HG03571 (cell line): ENCODE results near the gene ACYP2.
A peak's percentile ranks its signal among the peaks of the same experiment; 100 is the strongest.

Source experiments
- ATAC-seq: cut with Tn5 transposase; IDR thresholded peaks from one replicate; pipeline ENCODE4 v1.9.1; 2021; ENCODE audit not compliant: unreplicated experiment

The ACYP2 gene

DNA sequence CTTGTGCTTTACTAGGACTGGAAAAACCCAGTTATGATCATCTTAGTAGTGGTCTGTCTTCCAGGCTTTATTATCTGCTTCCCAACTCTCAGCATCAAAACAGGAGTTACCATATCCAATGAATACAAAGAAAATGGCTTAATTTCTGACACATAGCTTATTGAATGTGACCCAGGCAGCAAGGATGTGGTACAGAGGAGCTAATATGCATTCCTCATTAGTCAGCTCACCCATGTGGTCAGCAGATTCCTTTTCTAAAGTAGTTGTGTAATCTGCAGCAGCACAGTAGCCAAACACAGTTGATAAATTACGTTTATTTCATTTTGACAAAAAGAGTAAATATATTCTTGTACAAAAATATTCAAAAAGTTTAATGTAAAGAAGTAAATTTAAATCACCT lies 97.0 kb downstream of the ACYP2 start:
- ATAC-seq: no peak

DNA sequence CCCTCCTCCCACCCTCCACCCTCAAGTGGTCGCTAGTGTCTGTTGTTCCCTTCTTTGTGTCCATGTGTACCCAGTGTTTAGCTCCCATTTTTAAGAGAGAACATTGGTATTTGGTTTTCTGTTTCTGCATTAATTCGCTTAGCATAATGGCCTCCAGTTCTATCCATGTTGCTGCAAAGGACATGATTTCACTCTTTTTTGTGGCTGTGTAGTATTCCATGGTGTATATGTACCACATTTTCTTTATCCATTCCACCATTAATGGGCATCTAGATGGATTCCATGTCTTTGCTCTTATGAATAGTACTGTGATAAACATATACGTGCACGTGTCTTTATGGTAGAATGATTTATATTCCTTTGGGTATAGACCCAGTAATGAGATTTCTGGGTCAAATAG lies 97.7 kb downstream of the ACYP2 start:
- no peak for ATAC-seq

DNA sequence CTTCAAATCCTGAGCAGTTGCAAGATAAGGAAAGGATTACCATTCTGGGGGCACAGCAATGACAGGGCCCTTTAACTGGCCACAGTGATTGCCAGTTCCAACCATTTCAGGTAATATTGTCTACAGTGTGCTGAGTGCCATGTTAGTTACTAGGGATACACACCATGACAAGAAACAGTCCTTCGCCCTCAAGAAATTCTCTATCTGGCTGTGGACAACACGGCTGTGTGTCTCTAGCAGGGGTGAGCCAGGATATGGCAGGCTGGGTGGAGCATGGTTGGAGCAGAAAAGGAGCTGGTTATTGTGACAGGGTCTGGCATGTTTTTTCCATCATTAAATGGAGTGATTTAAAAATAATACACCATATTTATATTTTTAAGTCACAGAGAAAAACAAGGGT lies 109.6 kb downstream of the ACYP2 start:
- no peak for ATAC-seq

DNA sequence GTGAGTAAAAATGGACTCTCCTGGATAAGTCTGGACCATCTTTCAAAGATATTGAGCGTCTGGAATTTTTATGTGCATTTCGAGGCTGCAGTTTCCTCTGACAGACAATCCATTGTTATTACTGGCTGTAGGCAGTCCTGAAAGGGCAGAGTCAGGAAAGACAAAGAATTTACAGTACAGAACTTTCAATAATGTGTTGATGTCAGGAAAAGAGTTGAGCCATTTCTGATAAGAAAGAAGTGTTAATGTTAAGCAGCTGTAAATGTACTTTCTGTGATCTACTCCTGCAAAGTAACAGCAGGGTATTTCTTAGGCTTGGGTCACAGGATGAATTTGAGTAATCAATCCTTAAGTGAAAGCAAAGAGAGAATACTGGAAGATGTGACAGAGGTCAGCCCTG lies 110.8 kb downstream of the ACYP2 start:
- ATAC-seq: no peak

DNA sequence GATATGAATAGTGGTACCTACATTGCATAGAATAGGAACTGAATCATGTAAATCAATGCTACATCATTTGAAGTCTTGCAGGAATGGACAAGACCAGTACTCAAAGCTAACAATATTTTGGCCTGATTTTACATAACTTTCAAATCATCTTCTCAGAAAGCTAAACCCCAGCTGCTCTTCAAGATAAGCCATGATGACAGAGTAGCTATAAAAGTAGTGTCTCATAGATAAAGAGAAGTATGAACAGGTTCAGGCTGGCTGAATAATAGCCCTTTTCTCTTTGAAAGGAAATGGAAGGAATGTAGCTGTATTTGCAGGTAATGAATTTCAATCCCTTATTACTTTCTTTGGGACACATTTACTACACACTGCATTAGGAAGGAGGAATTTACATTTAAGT lies 112.4 kb downstream of the ACYP2 start:
- ATAC-seq: no peak

DNA sequence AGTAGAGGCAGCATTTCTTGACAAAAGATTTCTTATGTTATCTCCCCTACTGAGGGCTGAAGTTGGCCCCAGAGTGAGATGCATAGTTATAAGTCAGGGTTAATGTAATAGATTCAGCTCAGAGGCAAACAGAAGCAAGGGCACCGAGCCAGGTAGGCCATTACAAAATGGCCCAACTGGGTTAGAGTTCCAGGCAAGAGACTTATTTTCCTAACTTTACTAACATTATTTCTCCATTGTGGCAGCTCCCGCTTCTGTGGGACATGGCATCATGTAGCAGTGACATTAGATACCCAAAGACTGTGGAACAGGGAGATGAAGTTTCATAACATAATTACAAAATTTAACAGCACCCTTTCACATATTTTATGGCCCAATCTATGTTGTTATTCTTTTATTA lies 113.5 kb downstream of the ACYP2 start:
- ATAC-seq: no peak

DNA sequence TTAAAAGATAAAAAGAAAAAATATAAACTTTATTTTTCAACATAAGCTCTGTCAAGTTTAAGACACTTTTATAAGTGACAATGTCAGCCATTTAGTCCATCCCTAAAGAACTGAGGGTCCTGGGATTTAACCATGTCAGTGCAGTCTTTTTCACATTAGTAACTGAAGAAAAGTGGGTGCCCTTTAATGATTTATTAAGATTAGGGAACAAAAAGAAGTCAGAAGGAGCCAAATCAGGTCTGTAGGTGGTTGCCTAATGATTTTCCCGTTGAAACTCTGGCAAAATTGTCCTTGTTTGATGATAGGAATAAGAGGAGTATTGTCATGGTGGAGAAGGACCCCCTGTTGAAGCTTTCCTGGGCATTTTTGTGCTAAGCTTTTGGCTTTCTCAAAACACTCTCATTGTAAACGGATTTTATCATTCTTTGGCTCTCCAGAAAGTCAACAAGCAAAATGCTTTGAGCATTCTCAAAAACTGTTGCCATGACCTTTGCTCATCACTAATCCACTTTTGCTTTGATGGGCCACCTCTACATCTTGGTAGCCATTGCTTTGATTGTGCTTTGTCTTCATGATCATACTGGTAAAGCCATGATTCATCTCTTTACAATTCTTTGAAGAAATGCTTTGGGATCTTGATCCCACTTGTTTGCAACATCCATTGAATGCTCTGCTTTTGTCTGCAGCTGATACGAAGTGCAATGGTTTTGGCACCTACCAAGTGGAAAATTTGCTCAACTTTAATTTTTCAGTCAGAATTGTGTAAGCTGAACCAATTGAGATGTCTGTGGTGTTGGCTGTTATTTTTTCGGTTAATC lies 118.6 kb downstream of the ACYP2 start:
- no peak for ATAC-seq

DNA sequence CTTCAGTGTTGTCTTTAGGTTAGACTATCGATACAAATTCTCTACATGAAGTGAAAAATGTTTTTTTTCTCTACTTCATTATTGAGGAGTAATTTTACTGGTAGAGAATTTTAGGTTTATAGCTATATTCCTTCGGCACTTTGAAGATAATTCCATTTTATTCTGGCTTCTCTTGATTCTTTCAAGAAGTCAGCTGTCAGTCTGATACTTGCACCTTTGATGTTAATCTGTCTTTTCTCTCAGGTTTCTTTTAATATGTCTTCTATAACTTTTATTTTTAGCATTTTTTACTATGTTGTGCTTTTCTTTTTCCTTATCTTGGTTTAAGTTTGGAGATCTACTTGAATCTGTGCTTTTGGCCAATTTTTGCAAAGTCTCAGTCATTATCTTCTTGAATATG lies 122.0 kb downstream of the ACYP2 start:
- ATAC-seq: no peak

DNA sequence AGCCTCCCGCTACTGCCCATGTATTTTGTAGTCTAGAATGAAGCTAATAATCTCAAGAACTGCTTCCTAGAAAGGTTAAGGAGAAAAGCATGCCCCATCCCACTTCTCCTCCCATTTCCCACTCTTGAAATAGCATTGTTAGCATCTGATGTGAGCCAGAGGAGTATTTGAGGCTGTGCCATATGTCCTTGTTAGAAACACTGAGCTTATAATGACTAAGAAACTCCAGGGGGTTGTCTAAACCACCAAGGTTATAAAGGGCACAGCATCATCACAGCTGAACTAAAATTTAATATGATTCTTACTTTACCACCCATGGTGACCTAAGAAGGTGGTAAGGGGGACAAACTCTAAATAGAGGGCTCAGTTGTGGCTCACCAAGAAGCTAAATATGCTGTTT lies 124.0 kb downstream of the ACYP2 start:
- ATAC-seq: no peak

DNA sequence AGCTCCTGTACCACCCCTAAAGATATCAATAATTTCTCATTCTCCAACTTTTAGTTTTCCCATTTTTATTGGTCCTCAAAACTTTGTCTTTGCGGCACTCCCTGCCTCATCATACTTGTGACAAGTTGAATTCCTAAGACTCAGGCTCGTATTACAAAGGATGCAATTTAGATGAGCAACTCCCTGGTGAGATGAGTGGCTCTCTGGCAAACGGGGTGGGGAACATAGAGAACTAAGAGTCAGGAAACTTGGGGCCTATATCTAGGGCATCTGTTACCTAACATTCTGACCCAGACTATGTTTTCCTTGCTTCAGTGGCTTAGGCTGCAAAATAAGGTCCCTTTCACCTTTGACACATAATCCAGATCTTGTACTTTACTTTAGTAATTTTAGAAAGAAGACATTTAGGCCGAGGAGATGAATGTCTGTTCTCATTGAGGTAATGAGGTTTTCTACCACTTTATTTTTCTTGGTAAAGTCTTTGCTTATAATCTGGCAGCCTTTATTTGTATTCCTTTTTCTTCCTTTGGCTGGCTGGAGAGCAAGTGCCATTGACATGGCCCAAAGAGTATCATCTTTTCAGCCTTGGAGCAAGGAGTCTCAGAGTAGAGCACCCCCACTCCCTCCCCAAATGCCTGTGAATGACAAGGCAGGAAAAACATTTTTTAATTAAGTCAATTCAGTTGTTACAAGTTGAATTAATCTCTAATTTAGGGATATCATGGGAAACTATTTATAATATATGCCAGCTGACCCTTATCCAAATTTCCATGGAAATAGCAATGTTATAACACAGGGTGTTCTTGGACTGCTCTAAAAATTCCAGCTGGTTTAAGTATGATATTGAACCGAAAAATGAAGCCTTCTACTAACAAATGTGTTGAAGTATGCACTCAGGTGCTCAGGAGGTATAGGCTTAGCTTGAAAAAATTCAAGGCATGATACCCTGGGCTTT lies 125.4 kb downstream of the ACYP2 start:
- no peak for ATAC-seq

DNA sequence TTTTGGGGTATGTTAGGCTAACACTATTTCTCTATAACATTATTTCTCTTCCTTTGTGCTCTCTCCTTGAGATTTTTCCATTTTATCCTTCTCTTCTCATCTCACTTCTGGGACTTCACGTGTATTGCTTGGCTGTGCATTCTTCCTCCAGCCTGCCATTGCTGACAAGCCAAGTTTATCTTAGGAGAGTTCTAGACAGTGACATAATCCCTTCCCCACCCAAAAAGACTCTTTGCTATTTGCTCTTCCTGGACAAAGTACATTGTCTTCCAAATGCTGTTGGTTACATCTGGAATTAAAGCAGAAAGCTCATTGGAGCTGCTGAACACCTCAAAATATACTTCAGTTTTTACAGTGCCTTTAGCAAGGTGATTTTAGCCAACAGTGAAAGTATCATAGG lies 131.7 kb downstream of the ACYP2 start:
- ATAC-seq: no peak

DNA sequence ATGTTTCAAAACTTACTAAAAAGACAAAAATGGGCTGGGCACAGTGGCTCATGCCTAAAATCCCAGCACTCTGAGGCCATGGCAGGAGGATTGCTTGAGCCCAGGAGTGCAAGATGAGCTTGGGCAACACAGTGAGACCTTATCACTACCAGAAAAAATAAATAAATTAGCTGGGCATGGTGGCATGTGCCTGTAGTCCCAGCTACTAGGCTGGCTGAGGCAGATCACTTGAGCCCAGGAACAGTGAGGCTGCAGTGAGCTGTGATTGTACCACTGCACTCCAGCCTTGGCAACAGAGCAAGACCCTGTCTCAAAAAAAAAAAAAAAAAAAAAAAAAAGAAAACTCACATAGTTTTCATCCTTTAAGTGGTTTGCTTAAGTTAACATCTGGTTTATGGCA lies 134.2 kb downstream of the ACYP2 start:
- ATAC-seq: no peak

DNA sequence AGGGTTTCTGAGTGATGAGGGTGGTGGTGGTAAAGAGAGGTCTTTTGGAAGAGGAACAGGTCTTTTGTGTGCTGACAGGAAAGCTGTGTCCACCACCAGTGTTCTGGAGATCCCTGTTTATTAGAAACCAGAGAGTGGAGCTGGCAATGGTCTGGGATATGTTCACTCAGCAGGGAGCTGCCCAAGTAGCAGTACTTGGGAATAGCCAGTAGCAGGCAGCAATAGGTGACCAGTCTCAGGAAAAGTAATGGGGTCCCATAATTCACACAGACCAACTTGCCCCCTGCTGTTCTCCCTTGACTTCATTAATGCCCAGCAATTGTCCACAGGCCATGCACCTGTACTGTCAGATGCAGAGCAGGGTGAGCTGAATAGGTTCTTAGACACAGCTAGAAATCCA lies 138.8 kb downstream of the ACYP2 start:
- no peak for ATAC-seq

DNA sequence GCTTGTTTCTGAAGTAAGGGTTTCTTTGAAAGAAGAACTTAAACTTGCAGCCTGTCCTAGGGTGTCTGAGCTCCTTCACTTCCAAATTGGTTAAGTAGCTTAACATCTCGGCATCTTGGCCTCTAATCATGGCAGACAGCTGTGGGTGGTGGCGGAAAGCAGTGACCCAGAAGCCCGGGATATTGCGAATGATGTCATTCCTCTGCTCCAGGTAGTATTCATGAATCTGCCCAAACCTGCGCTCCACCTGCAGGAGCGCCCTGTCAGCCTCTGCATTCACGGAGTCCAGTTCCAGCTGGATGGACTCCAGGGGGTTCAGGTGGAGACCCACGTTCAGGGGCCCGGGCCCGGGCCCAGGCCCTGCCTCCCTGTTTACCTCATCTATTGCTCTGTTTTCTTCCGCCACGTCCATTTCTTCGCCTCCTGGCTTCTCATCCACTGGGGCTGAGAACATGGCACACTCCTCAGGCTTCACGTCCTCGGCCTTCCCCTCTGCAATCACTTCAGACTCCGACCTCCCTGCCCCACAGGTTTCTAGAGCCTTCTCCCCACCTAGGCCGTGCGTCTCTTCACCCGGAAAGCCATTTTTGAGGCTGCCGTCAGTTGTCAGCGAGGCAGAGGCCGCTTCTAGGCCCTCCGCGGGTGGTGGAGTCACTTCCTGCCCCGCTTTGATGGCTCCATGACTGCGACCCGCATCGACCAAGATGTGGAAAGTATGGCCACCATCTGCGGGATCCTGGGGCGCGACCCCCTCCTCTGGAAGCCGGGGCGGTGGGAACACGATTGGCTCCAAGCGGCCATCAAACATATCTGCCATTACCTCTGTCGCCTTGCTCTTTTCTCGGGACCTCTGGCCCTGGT lies 140.0 kb downstream of the ACYP2 start:
- ATAC-seq: no peak

DNA sequence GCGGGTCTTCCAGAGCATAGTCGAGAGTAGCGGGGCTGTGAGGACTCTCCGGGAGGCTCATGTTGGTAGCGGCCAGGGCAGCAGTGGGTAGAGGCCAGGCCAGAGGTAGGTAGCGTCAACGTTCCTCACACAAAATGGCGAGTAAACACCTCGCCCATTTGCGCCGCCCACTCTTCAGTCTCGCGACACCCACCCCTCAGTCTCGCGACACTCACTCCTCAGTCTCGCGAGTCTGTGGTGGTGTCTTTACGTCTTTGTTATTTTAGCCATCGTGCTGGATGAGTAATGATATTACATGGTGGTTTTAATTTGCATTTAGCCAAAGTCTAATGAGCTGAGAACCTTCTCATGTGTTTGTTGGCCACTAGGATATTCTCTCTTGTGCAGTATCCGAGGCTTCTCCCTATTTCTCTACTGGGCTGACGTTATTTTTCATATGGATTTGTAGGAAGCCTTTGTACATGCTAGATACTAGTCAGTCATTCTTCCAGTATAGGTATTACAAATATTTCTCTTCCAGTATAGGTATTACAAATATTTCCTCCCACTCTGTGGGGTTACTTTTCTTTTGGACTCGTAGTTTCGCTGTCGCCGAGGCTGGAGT lies 140.8 kb downstream of the ACYP2 start, which contains the start of gene TSPYL6:
Gene TSPYL6, minus strand, starts transcription at position 139 of the 604 bp plus-strand sequence. Its CDS starts 78 bp downstream, at position 61.
- ATAC-seq: no peak

DNA sequence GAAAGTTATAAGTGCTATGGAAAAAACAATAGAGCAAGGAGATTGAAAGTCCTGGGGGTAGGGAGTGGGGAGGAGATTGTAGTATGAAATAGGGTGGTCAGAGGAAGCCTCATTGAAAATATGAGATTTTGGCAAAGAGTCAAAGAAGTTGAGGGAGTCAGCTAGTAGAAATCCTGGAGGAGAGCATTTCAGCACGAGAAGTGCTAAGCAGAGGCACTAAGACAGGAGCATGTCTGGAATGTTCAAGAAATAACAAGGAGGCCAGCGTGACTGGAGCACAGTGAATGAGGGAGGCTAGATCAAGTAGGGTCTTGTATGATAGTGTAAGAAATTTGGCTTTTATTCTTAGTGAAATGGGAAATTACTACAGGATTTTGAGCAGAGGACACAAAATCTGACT lies 142.8 kb downstream of the ACYP2 start:
- no peak for ATAC-seq

DNA sequence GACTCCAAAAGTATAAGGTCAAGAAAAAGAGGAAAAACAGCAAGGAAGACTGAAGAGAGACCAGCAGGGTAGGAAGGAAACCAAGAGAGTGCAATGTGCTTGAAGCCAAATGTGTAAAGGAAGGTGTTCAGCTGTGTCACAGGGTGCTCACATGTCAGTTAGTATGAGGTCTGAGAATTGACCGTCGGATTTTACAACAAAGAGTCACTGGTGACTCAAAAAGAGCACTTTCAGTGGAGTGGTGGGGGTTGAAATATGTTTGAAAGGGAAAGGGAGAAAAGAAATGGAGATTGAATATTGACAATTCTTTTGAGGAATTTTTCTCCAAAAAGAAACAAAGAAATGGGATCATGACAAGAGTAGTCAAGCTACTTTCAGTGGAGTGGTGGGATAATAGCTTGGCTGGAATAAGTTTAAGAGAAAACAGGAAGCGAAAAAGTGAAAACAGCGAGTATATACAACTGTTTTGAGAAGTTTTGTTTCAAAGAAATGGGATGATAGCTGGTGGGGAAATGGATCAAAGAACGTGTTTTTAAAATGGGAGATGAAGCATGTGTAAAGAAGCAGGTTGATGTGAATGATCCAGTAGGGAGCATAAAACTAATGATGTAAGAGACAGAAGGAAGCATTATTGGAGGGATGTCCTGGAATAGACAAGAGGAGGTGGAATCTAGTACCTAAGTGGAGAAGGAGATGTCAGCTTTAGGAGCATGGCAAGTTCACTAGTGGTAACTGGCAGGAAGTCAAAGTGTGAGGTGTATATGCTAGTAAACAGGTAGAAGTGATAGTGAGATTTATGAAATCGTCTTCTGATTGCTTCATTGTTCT lies 144.2 kb downstream of the ACYP2 start:
- peak; percentile 54 for ATAC-seq

DNA sequence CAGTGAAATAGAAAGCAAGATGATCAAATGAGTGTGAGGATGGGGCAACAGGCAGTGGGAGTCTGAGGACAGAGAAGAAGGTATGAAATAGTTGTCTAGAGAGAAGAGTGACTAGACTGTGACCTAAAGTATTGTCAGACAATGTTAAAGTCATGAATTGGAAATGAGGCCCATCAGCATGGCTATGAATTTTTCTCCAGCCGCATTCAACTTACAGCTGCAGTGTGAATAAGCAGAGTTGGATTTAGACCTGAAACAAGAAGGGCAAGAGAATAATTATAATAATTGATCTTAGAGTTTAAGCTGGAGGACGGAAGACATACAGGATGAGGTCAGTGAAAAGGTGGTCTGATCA lies 144.8 kb downstream of the ACYP2 start:
- no peak for ATAC-seq

DNA sequence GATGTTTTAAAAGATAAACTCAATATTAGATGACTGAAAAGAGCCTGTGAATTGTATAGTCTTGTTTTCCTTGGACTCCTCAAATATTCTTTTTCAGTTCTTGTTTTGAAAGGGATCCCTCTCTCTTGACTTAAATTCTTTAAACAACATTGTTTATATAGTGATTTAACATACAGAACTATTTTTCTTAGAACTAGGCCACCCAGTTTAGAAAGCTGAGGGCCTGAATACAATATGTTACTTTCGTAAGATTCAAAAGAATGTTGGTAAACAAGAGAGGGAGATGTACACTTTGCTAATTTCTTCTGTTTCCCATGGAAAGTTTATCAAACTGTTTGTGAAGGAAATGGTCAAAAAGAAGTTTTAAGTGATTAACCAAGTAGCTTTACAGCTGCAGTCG lies 146.1 kb downstream of the ACYP2 start:
- no peak for ATAC-seq
